Measurements from ENCODE around the gene MRPL4.
A peak's percentile ranks its signal among the peaks of the same experiment; 100 is the strongest.

The MRPL4 gene

DNA sequence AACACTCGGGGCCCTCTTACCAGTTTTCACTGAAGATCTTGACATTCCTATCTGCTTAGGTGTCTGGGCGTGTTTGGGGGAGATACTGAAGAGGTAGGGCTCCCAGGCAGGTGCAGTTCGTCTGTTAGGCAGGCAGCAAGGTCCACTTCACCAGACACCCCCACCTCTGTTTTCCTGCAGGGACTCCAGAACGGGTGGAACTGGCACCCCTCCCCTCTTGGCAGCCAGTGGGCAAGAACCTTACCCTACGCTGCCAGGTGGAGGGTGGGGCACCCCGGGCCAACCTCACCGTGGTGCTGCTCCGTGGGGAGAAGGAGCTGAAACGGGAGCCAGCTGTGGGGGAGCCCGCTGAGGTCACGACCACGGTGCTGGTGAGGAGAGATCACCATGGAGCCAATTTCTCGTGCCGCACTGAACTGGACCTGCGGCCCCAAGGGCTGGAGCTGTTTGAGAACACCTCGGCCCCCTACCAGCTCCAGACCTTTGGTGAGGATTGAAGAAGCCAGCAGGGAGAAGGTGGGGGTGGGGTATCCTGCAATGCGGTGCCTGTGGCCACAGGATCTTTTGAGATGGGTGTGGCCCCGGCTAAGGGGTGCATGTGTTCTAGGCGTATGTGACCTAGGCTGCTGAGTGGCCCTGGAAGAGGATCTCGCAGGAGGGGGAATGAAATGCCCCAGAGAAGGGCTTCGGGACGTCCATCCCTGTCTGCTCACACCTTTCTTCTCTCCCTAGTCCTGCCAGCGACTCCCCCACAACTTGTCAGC is 31.5 kb downstream of the MRPL4 start:
- no peak overlapping the region for H3K4me3 ChIP-seq (replicated peaks in 1 of 2; ENCODE audit: low read depth in 2 of 2, low read length in 2 of 2)
- DNase-seq (ENCODE audit: low read depth in 2 of 2), result no peak
- TF ChIP-seq CTCF (IDR thresholded peaks at IDR 0.05; ENCODE audit: low read depth, low read length), result no peak

DNA sequence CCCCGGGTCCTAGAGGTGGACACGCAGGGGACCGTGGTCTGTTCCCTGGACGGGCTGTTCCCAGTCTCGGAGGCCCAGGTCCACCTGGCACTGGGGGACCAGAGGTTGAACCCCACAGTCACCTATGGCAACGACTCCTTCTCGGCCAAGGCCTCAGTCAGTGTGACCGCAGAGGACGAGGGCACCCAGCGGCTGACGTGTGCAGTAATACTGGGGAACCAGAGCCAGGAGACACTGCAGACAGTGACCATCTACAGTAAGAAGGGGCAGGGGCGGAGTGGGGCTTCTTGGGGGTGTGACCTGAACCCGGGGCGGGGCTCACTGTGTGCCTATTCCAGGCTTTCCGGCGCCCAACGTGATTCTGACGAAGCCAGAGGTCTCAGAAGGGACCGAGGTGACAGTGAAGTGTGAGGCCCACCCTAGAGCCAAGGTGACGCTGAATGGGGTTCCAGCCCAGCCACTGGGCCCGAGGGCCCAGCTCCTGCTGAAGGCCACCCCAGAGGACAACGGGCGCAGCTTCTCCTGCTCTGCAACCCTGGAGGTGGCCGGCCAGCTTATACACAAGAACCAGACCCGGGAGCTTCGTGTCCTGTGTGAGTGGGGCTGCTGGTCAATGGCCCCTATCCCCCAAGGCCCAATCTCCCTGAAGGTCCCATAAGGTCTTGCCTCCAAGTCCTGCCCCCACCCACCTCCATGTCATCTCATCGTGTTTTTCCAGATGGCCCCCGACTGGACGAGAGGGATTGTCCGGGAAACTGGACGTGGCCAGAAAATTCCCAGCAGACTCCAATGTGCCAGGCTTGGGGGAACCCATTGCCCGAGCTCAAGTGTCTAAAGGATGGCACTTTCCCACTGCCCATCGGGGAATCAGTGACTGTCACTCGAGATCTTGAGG is 32.3 kb downstream of the MRPL4 start:
- no peak overlapping the region for H3K4me3 ChIP-seq (replicated peaks in 1 of 2; ENCODE audit: low read depth in 2 of 2, low read length in 2 of 2)
- no peak for TF ChIP-seq CTCF (IDR thresholded peaks at IDR 0.05; ENCODE audit: low read depth, low read length)
- no peak for DNase-seq (ENCODE audit: low read depth in 2 of 2)

DNA sequence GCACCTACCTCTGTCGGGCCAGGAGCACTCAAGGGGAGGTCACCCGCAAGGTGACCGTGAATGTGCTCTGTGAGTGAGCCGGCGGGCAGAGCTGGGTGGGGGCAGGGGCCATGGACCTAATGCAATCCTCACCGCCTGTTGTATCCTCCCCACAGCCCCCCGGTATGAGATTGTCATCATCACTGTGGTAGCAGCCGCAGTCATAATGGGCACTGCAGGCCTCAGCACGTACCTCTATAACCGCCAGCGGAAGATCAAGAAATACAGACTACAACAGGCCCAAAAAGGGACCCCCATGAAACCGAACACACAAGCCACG is 32.9 kb downstream of the MRPL4 start:
- H3K4me3 ChIP-seq (replicated peaks in 1 of 2; ENCODE audit: low read depth in 2 of 2, low read length in 2 of 2), result no peak overlapping the region
- no peak for TF ChIP-seq CTCF (IDR thresholded peaks at IDR 0.05; ENCODE audit: low read depth, low read length)
- no peak for DNase-seq (ENCODE audit: low read depth in 2 of 2)

- TF ChIP-seq CTCF (IDR thresholded peaks at IDR 0.05; ENCODE audit: low read depth, low read length), result no peak
- no peak for DNase-seq (ENCODE audit: low read depth in 2 of 2)
- H3K4me3 ChIP-seq (replicated peaks in 1 of 2; ENCODE audit: low read depth in 2 of 2, low read length in 2 of 2), result no peak overlapping the region
Measured at GRCh38 chr19:10285393-10285792, 33.4 kb downstream of the MRPL4 start.

DNA sequence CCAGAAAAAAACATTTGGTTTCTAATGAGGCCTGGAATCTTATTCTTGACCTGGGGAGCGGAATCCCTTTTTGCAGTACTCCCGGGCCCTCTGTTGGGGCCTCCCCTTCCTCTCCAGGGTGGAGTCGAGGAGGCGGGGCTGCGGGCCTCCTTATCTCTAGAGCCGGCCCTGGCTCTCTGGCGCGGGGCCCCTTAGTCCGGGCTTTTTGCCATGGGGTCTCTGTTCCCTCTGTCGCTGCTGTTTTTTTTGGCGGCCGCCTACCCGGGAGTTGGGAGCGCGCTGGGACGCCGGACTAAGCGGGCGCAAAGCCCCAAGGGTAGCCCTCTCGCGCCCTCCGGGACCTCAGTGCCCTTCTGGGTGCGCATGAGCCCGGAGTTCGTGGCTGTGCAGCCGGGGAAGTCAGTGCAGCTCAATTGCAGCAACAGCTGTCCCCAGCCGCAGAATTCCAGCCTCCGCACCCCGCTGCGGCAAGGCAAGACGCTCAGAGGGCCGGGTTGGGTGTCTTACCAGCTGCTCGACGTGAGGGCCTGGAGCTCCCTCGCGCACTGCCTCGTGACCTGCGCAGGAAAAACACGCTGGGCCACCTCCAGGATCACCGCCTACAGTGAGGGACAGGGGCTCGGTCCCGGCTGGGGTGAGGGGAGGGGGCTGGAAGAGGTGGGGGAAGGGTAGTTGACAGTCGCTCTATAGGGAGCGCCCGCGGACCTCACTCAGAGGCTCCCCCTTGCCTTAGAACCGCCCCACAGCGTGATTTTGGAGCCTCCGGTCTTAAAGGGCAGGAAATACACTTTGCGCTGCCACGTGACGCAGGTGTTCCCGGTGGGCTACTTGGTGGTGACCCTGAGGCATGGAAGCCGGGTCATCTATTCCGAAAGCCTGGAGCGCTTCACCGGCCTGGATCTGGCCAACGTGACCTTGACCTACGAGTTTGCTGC is 35.1 kb downstream of the MRPL4 start, which contains the start of gene ICAM4:
Gene ICAM4 (plus strand): TSS at position 153 of the 935 bp plus-strand sequence. CDS start 58 bp downstream, at position 211.
- peak; percentile 39 to 75 for DNase-seq (ENCODE audit: low read depth in 2 of 2)
- peak within 1 kb of the TSS in 1 of 2 donors; percentile 11 for H3K4me3 ChIP-seq (replicated peaks in 1 of 2; ENCODE audit: low read depth in 2 of 2, low read length in 2 of 2)
- TF ChIP-seq CTCF (IDR thresholded peaks at IDR 0.05; ENCODE audit: low read depth, low read length), result no peak

DNA sequence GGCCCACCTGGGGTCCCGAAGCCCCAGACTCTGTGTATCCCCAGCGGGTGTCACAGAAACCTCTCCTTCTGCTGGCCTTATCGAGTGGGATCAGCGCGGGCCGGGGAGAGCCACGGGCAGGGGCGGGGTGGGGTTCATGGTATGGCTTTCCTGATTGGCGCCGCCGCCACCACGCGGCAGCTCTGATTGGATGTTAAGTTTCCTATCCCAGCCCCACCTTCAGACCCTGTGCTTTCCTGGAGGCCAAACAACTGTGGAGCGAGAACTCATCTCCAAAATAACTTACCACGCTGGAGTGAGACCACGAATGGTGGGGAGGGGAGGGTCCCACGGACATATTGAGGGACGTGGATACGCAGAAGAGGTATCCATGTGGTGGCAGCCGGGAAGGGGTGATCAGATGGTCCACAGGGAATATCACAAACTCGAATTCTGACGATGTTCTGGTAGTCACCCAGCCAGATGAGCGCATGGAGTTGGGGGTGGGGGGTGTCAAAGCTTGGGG is 36.7 kb downstream of the MRPL4 start:
- DNase-seq (ENCODE audit: low read depth in 2 of 2), result peak in 1 of 2 donors; percentile 36
- H3K4me3 ChIP-seq (replicated peaks in 1 of 2; ENCODE audit: low read depth in 2 of 2, low read length in 2 of 2), result peak overlapping the region; percentile 15 to 51
- no peak for TF ChIP-seq CTCF (IDR thresholded peaks at IDR 0.05; ENCODE audit: low read depth, low read length)
